ENCODE measurements around the gene CCR1. TPM values are rescaled to one million over a fixed set of nuclear protein-coding genes. Genes with fewer than 3 reads are reported as not detected.

The CCR1 gene
- total RNA-seq, 1 experiment from 2014 or later = not detected

- no peak for DNase-seq (ENCODE audit: low spot score)
- no peak overlapping the region for H3K4me3 ChIP-seq (ENCODE audit: low read depth, low read length, poor library complexity, severe bottlenecking)
- H3K27ac ChIP-seq (ENCODE audit: low read depth, low read length, poor library complexity, severe bottlenecking) = no peak overlapping the region
- CTCF ChIA-PET = no interaction called here
- TF ChIP-seq EZH2 (IDR thresholded peaks at IDR 0.05; ENCODE audit: borderline replicate concordance, low read depth, low read length, poor library complexity, severe bottlenecking) (no peak), CTCF (conservative IDR thresholded peaks at IDR 0.05; ENCODE audit: low read depth, low read length) (no peak)
- H3K36me3 ChIP-seq (ENCODE audit: insufficient read depth, low read length, poor library complexity, severe bottlenecking) = no peaks in the 10 kb centered on the region
- H3K9me3 ChIP-seq (ENCODE audit: low read depth, low read length, poor library complexity, severe bottlenecking) = no peaks in the 10 kb centered on the region
- H3K27me3 ChIP-seq (replicated peaks; ENCODE audit: insufficient read depth, low read depth, low read length, poor library complexity) = no peaks in the 10 kb centered on the region
- POLR2A ChIA-PET (ENCODE audit: low non-redundant PET) = no interaction called here
- no peaks in the 10 kb centered on the region for H3K4me1 ChIP-seq (ENCODE audit: insufficient read depth, low read length, poor library complexity, severe bottlenecking)
- no TSS peak for BruUV-seq (replicated peaks)
- intact Hi-C loops (cut with micrococcal nuclease; ENCODE audit: unreplicated experiment) = no loop called here
These were observed 27.3 kb upstream of the CCR1 start for GRCh38 chr3:46235425-46235824.

- Histone ChIP-seq H3K9me3 (ENCODE audit: low read depth, low read length, poor library complexity, severe bottlenecking) (no peaks in the 10 kb centered on the region), H3K4me3 (ENCODE audit: low read depth, low read length, poor library complexity, severe bottlenecking) (no peak overlapping the region), H3K27me3 (replicated peaks; ENCODE audit: insufficient read depth, low read depth, low read length, poor library complexity) (no peaks in the 10 kb centered on the region), H3K36me3 (ENCODE audit: insufficient read depth, low read length, poor library complexity, severe bottlenecking) (no peaks in the 10 kb centered on the region), H3K4me1 (ENCODE audit: insufficient read depth, low read length, poor library complexity, severe bottlenecking) (no peaks in the 10 kb centered on the region), H3K27ac (ENCODE audit: low read depth, low read length, poor library complexity, severe bottlenecking) (no peak overlapping the region)
- no TSS peak for BruUV-seq (replicated peaks)
- TF ChIP-seq CTCF (conservative IDR thresholded peaks at IDR 0.05; ENCODE audit: low read depth, low read length) (no peak), EZH2 (IDR thresholded peaks at IDR 0.05; ENCODE audit: borderline replicate concordance, low read depth, low read length, poor library complexity, severe bottlenecking) (no peak)
- no peak for DNase-seq (ENCODE audit: low spot score)
- ChIA-PET POLR2A (ENCODE audit: low non-redundant PET) (no interaction called here), CTCF (no interaction called here)
- intact Hi-C loops (cut with micrococcal nuclease; ENCODE audit: unreplicated experiment) = no loop called here
These were observed 25.1 kb upstream of the CCR1 start for GRCh38 chr3:46233194-46233593.

GRCh38 chr3:46231323-46231722 lies 23.2 kb upstream of the CCR1 start:
- no peaks in the 10 kb centered on the region for H3K36me3 ChIP-seq (ENCODE audit: insufficient read depth, low read length, poor library complexity, severe bottlenecking)
- H3K4me3 ChIP-seq (ENCODE audit: low read depth, low read length, poor library complexity, severe bottlenecking) = no peak overlapping the region
- H3K9me3 ChIP-seq (ENCODE audit: low read depth, low read length, poor library complexity, severe bottlenecking) = no peaks in the 10 kb centered on the region
- intact Hi-C loops (cut with micrococcal nuclease; ENCODE audit: unreplicated experiment) = no loop called here
- TF ChIP-seq EZH2 (IDR thresholded peaks at IDR 0.05; ENCODE audit: borderline replicate concordance, low read depth, low read length, poor library complexity, severe bottlenecking) = no peak
- no peak for TF ChIP-seq CTCF (conservative IDR thresholded peaks at IDR 0.05; ENCODE audit: low read depth, low read length)
- H3K27ac ChIP-seq (ENCODE audit: low read depth, low read length, poor library complexity, severe bottlenecking) = no peak overlapping the region
- H3K4me1 ChIP-seq (ENCODE audit: insufficient read depth, low read length, poor library complexity, severe bottlenecking) = no peaks in the 10 kb centered on the region
- DNase-seq (ENCODE audit: low spot score) = no peak
- POLR2A ChIA-PET (ENCODE audit: low non-redundant PET) = no interaction called here
- no TSS peak for BruUV-seq (replicated peaks)
- H3K27me3 ChIP-seq (replicated peaks; ENCODE audit: insufficient read depth, low read depth, low read length, poor library complexity) = no peaks in the 10 kb centered on the region
- CTCF ChIA-PET = no interaction called here
